ENCODE measurements around the gene ADAMTSL3.
"Not testable (repeated sequence)": the region's sequence is repeated elsewhere in the genome, so short reads cannot be mapped to it uniquely, and the experiment has no call there.

The ADAMTSL3 gene

DNA sequence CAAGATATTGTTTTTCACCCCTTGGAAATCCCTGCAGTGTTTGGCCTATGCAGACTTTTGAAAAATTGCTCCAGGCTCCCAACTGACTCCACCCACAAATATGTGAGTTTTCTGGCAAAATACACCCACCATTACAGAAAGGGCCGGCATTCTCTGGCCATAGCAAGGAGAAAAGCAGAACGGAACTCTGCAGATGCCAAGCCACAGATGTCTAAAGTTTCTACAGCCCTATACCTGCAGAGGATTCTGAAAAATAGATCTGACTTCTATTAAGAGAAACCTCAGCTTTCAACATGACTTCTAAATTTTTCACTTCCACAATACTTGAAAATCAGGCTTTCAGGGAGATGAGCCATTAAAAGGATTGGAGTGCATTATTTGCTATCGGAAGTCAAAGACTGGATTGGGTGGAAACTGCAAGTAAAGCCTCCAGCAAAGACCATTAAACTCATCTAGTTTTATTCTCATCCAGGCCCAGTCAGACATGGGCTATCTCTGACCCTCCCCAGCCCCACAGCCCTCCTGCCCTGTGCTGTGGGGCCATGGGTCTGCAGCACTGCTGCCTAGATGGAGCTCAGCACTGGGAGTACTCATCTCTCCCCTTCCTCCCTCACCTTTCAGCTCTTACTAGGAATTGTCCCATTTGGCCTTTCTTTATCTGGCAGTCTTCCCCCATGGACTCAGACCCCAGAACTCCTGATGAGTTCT, 338.6 kb downstream of the ADAMTSL3 start:
- DNase-seq = no peak

DNA sequence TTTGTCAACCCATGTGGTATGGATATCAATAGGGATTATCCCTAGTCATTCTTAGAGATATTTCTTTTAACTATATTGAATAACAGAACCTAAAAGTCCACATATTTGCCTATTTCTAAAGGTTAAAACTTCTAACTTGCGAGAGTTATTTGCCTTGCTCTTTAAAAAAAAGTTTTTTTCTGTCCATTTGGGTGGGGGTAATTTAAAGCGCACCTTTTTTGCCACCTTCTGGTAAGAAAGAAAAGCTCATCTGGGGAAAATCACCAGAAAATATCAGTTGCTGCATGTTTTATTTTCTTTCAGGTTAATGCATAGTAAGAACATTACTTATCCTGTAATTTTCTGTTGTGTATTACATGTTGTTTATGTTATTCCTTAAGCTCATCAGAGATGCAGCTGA, 339.7 kb downstream of the ADAMTSL3 start:
- DNase-seq = no peak

DNA sequence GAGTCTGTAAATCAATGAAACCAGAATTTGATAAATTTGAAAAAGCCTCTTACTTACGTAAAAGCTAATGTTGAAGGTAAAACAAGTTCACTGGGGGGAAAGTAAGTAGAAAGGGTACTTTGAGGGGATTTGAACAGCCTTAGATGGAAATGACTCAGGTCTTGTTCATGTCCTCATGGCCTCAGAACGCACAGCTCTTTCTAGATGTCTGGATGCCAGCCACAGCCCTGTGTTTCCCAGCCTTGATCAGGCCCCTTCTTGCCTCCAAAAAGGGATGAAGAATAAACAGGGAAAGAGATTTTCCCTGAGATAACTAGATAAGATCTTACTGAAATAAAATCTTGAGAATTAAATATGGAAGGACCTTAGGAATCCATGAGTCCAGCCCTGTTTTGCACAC, 344.6 kb downstream of the ADAMTSL3 start:
- no peak for DNase-seq

DNA sequence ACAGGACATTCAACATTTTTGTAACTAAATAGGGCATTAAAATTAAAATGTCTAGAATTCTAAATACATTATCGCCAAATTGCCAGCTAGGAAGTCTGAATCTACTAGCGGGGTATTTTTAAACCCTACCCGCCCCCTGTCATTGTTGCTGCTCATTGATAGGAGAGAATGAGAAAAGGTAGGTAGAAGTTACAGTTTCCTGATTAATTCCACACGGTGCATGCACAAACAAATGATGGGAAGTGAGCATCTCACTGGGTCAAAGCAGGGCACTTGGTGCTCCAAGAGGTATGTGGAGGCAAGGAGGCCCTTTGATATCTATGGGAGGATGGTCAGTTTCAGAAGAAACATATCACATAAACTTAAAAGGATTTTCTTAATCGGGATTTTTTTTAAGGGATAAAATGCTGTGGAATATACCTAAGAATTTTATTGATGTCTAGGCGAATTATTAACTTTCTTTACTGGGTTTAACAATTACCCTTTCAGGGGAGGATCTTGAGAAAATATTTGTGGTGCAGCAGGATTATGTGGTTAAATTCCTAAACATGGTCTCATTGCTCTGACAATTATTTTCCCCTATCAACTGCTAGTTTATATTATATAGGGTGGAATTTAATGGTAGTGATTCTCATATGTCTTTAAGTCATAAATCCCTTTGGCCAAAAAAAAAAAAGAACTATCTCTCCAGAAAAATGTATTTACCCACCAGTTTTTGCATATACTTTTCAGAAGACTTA, 345.6 kb downstream of the ADAMTSL3 start:
- DNase-seq = no peak

DNA sequence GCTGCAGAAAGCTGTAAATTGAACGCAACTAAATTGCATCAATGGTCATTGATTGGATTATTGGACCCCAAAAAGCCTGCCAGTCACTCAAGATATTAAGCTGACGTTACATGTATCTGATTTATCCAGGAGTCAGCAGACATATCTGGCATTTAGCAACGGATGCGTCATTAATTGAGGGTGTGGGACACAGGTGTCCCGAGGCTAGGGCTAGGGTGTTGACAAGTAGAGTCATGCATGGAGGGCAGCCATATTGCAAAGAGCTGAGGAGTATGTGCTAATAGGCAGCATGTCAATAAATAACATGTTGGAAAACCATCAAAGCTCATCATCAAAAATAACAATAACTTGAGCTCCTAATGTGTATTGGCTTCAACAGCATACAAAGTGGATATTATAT, 347.1 kb downstream of the ADAMTSL3 start:
- DNase-seq = no peak

DNA sequence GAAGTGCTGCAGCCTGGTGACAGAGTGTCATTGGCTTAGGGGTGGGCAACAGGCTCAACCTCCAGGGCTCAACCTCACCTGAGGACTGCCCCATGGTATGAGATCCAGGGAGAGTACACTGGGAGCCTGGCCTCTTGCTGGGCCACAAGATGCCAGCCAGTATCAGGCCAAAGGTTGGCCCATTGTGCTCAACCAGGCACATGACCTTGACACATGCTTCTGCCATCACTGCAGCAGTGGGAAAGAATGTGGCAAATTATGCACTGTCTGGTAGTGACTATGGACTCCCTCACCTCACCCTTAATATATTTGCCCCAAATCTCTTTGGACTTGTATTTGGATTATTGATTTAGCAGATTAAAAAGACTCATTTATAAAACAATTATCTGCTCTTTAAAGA, 347.7 kb downstream of the ADAMTSL3 start:
- DNase-seq = no peak

DNA sequence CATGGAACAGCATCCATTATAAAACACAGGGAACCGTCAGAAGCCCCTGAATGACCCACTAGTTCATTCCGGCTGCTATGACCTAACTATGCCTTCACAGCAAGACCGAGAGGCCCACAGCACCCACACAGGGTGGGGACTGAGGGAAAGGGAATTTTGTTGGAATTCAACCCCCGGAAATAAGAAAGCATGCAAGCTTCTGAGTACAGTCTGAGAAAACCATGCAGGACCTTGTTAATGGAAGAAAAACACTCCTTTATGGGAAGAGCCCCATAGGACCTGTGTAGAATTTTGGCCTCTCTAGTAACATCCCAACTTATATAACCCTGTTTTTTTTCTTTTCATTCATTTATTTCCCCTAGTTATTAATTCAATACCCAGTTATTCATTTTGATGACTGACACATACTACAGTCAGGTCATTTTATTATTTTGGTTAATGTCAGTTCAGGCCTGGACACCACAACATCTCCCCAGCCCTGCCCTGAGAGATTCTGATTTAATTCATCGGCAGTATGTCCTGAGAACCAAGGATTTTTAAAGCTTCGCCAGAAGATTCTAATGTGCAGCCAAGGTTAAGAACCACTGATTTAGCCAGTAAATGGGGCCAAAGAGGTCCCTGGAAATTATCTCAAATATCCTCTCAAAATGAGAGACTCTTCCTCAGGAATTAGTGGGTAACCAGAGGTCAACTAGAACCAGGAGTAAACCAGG, 350.0 kb downstream of the ADAMTSL3 start:
- no peak for DNase-seq

DNA sequence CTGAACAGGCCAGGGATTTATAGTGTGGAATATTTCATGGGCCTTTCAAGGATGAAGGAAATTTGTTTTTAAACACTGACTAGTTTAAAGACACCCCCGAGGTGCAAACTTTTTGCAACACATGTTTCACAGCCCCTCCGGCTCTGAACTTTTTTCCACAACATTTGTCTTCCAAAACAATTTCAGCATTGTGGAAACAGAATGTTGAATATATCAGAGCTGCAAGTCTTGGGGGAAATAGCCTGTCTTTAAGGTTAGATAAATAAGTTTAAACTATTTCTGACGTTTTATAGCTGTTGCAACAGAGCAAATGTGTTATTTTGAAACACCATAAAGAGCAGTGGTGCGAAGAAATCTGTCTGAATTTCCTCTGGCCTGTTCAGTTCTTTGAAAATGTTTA, 352.5 kb downstream of the ADAMTSL3 start:
- no peak for DNase-seq

DNA sequence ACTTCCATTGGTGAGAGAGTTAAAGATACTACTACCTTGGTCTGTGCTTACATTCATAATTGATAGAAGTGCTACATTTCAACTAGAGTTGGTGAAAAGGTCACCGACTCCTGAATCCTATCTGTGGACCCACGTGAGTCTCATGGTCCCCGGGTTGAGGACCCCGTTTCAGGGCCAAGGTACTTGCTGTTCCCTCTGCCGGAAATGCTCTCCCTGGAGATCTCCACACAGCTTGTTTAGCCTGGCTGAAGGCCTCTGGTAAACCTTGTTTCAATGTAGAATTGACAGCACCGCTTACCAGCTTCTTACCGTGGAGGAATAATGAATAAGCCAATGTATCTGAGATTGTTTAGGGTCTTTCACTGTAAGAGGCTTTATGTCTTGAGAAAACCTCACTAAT, 355.7 kb downstream of the ADAMTSL3 start:
- no peak for DNase-seq

DNA sequence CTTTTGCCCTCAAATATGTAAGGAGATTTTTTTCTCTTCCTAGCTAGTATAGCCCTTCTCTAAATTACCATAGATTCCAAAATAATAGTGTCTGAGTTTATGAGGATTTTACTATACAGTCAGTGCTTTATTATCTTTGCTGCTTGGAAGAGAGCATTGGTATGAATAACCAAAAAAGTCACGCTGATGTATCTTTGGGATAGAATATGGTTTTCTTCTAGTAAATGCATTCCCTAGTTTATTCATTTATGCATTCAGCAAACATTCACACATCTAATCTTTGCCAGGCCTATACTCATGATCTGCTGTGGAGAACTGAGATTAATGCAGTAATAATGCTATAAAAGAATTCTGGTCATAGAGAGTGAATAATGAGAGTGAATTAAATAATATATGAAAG, 356.3 kb downstream of the ADAMTSL3 start:
- no peak for DNase-seq

DNA sequence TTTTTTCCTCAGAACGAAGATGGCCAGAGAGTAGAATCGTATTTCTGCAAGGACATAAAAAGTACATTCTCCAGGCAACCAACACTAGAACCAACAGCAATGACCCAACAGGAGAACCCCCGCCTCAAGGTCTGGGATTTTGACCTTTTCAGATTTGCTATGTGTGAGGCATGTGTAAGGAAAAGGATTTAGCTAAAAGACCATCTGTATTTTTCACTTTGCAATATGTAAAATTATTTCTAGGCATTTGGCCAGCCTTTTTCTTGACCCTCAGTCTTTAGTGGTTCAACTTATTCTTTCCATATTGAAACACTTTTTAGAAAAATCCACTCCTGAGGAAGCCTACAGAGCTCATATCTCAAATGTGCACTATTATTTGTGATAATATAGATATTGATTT, 362.4 kb downstream of the ADAMTSL3 start:
- no peak for DNase-seq

DNA sequence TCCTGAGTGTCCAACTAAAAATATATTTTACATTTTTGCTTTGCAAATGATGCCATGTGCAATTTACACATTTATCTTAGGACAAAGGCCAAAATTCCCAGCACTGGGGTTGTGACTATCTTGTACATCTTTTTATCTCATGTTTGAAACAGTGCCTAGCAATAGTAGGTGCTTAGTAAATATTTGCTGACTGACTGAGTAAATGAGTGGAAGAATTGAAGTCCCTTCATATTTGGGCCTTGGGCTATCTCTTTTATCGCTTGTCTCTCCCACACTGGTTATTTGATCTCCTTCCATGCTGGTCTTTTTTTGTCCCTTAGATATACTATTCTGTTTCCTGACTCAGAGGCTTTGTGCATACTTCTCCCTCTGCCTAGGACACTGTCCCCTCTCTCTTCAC, 368.6 kb downstream of the ADAMTSL3 start:
- no peak for DNase-seq

DNA sequence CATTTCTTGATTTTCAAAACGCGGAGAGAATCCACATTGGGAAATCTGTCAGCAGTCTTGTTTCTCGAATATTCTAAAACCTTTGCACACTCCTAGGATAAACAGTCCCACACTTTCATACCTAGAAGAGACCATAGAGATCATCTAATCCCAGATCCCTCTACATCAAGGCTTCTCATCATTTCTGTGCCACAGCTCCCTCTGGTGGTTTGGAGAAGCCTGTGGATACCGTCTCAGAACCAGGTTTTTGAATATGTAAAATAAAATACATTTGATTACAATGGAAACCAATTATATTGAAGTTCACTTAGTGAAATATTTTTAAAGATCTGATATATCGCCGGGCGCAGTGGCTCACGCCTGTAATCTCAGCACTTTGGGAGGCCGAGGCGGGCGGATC, 369.7 kb downstream of the ADAMTSL3 start:
- no peak for DNase-seq

DNA sequence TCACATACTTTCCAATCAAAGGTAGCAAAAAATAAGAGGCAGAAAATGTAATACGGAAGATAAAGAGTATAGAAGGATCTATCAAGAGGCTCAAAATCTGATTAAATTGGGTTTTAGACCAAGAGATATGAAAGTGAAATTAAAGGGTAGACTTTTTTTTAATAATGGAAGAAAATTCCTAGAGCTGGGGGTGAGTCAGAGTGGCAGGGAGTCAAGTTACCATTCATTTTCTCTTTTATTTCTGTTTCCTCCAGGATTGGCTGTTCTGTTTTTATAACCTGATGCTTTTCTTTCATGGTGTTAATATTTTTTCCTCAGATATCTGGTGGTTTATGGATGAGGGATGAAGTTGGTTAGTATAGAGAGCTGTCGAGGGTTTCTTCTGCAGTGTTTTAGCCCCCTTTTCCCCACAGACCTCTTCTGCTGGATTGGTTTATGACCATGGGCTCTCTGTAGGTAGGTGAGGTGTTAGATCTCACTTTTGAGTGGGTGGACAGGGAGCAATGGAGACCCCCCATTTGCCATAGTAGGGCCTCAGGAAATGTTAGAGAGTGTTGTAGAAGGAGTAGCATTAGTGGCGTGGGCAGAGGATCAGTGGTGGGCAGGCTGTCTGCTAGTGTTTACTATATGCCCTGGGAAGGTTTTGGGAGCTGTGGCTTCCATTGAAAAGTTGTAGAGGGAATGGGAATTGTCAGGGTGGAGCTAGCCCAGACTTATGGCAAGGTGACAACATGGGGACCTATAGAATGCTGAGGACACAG, 380.1 kb downstream of the ADAMTSL3 start:
- no peak for DNase-seq

DNA sequence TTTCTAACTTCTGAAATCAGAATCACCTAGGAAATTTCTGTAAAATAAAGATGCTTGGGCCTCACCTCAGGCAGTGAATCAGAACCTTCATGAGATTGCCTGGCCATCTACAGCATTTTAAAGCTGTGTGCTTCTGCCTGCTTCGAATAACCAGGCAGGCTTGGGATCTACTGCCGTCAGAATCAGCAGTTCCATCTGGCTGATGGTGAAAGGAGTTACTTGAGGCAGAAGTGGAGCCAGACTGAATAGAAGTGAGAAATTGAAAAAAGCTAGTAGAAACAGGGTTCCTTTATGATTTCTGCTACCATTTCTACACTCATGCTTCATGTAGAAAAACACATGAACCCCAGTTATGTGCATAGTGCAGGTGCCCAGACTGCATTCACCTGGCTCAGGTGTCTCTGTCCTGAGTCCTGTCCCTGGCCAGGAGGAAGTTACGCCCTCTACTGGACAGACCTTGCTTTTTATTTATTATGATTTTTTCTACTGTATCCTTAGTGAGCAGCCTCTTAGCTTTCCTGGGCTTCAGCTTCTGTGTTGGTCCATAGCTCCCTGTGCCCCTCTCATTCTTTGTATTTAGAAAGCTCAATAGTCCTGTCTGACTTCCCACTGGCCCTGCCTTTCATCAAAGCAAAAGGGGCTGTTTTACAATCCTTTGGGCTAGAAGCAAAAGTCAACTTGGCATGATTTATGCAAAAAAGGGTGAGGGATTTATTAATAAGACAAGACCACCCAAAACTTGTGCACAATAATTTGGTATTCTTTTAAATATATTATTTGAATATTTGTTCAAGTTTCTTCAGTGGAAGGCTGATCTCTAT, 380.9 kb downstream of the ADAMTSL3 start:
- no peak for DNase-seq

DNA sequence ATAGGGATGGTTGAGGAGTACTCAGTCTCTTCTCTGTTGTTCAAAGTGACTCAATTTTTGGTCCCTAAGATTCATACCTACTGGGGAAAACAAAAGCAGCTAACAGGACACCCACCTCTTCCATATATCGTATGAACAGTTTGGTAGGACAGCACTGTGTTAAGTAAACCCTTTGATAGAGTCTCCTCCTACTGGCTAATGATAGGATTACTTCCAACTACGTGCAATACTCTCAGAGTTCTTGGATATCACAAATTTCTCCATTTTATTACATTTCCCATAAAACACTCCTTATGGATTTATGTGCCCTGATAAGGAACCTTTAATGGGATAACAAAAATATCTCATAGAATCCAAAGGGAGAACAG, 381.5 kb downstream of the ADAMTSL3 start:
- no peak for DNase-seq

DNA sequence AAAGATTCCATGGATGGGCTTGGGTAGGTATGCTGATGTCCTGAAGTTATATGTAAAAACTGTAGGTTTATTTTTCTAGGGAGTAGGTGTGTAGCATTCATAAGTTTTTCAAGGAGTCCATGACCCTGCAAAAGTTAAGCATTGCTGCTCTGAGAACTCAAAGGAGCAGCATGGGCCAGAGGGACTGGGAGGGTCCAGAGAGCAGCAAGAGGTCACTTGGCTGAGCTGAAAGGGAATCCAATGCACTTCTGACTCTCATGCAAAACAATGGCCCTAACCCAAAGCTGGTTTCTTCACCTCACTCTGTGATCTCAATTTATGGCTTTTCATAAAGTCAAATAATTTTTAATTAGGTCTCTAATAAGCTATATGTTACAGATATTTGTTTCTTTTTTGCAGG, 383.4 kb downstream of the ADAMTSL3 start:
- DNase-seq = no peak

DNA sequence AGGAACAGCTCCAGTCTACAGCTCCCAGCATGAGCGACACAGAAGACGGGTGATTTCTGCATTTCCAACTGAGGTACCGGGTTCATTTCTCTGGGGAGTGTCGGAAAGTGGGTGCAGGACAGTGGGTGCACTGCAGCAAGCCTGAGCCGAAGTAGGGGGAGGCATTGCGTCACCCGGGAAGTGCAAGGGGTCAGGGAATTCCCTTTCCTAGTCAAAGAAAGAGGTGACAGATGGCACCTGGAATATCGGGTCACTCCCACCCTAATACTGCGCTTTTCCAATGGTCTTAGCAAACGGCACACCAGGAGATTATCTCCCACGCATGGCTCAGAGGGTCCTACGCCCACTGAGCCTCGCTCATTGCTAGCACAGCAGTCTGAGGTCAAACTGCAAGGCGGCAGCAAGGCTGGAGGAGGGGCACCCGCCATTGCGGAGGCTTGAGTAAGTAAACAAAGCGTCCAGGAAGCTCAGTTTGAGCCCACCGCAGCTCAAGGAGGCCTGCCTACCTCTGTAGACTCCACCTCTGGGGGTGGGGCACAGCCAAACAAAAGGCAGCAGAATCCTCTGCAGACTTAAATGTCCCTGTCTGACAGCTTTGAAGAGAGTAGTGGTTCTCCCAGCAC, 388.6 kb downstream of the ADAMTSL3 start:
- DNase-seq = not testable (repeated sequence)

DNA sequence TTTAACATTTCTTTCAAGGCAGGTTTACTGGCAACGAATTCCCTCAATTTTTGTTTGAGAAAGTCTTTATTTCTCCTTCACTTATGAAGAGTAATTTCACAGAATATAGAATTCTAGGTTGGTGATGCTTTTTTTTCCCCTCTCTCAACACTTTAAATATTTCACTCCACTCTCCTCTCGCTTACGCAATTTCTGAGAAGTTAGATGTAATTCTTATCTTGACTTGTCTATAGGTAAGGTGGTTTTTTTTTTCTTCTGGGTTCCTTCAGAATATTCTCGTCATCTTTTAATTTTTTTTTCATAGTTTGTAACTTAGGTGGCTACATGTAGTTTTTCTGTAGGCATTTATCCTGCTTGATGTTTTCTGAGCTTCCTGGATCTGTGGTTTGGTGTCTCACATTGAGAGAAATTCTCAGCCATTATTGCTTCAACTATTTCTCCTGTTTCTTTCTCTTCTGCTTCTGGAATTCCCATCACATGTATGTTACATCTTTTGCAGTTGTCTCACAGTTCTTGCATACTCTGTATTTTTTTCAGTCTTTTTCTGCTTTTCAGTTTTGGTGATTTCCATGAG, 392.2 kb downstream of the ADAMTSL3 start:
- no peak for DNase-seq

DNA sequence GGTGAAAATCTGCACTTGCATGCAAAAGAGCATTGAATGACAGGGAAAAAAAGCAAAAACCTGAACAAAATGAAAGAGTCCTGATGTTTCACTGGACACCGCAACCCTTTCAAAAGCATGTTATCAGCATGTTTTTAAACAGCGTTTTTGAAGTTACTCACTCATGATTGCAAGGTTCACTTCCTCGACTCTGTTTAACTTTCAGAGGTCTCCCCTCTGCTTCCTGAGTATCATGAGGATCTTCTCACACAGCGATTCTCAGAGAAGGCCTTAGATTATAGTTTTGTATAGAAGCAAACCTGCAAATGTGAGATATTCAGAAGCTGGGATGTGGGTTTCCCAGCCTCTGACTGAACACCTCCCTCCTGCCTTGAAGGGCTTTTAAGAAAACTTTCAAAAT, 395.6 kb downstream of the ADAMTSL3 start:
- DNase-seq = not testable (repeated sequence)

DNA sequence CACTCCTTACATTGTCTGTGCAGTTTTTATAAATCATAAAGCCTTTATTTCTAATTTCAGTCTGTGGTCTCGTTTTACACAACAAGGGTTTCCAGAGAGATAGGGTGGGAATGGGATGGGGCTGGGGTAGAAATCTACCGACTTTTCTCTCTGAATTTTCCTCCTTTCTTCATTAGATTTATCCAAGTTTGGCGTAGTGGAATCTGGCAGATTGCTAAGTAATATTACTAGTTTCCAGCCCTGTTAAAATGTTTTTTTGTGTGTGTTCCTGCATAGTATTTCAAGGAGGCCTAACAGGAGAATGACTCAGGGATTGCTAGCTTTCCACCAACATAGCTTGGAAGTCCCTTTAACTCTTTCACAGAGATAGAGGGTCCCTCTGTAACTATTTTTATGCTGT, 396.2 kb downstream of the ADAMTSL3 start:
- DNase-seq = no peak

DNA sequence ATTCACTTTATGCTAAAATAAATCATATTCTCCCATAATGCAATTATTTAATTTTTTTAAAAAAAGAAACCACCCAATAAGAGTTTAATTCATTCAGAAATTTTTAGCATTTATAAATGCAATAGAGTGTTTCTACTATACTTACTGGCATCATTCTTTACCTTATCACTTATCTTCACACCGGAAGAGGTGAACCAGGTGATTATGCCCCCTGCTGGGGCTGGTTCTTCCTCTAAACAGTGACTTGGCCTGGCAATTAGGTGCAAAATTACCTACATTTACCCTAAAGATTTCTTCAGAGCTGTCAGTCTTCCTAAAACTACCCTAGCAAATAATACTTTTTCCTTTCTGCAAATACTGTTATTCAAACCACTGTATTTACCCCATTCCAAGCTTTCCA, 397.2 kb downstream of the ADAMTSL3 start:
- not testable (repeated sequence) for DNase-seq

All from right forelimb (tissue), 1 donor.